Heart right ventricle (tissue), 16 donors: ENCODE data around the gene NUBPL. TPM values are rescaled to one million over a fixed set of nuclear protein-coding genes. Genes with fewer than 3 reads are reported as not detected.
"Not testable (repeated sequence)": the region's sequence is repeated elsewhere in the genome, so short reads cannot be mapped to it uniquely, and the experiment has no call there.

Source experiments
- ATAC-seq, 8 donors: fragments of 200-7000 bp; cut with Tn5 transposase; one replicate each; pipeline ENCODE4 v1.9.1; 2020; ENCODE audit warnings: mild to moderate bottlenecking in 8 of 8, moderate library complexity in 8 of 8, moderate number of reproducible peaks in 1 of 8
- DNase-seq, 2 donors: peaks; one replicate each; pipeline ENCODE4 v3.0.0-alpha.2; 2020
- H3K27ac ChIP-seq, 10 donors: fragments of 200-600 bp; sonication (generic) in 2 of 10; one replicate each; pipeline versions ENCODE4 v1.5.0 to v1.8.0; 2020 to 2022; ENCODE audit warnings: mild to moderate bottlenecking in 3 of 10
- H3K27me3 ChIP-seq, 7 donors: fragments of 200-600 bp; one replicate each; pipeline ENCODE4 v1.8.0; 2021 to 2022; ENCODE audit warnings: mild to moderate bottlenecking in 2 of 7
- H3K36me3 ChIP-seq, 9 donors: fragments of 200-600 bp; sonication (generic) in 1 of 9; one replicate each; pipeline versions ENCODE4 v1.5.0 to v1.8.0; 2020 to 2022; ENCODE audit warnings: mild to moderate bottlenecking in 2 of 9
- H3K4me1 ChIP-seq, 9 donors: fragments of 200-600 bp; sonication (generic) in 1 of 9; one replicate each; pipeline versions ENCODE4 v1.5.0 to v1.8.0; 2020 to 2022; ENCODE audit warnings: mild to moderate bottlenecking in 4 of 9
- H3K4me3 ChIP-seq, 10 donors: fragments of 200-600 bp; sonication (generic) in 2 of 10; one replicate each; pipeline versions ENCODE4 v1.5.0 to v1.8.0; 2020 to 2022; ENCODE audit warnings: mild to moderate bottlenecking in 7 of 10, moderate library complexity in 2 of 10
- H3K9me3 ChIP-seq, 11 donors: fragments of 200-600 bp in 10 of 11; sonication (generic) in 2 of 11; one replicate each; pipeline versions ENCODE4 v1.5.0 to v1.8.0; 2013 to 2022; ENCODE audit warnings: mild to moderate bottlenecking in 2 of 11, control low read depth in 1 of 11, moderate library complexity in 1 of 11
- WGBS, 2 donors: extraction: QIAGEN DNeasy Blood & Tissue Kit; methylation state at CpG; one replicate each; pipeline ENCODE4 v1.1.7; 2013; ENCODE audit warnings: inconsistent platforms in 1 of 2; 5-methylcytosine and 5-hydroxymethylcytosine counted together
- intact Hi-C, 10 donors: fragments of 100-400 bp; cut with DNase I; formaldehyde crosslinking; loops; one replicate each; pipeline versions ENCODE4 v1.11.1 to v1.14.2; 2022
- polyA plus RNA-seq, 2 donors: library from polyadenylated mRNA; stranded (reverse); fragments of 200-250 nt; gene quantifications; one replicate each; pipeline ENCODE4 v1.2.3, GENCODE V29; 2013
- total RNA-seq, 10 donors: library from RNA; stranded (reverse); fragmentation: NEBNext Ultra II Directional in 3 of 10; extraction: Animal tissue kit (Norgen Biotek cat#: 25700) in 3 of 10; gene quantifications; one replicate each; pipeline versions ENCODE4 v1.2.1 to v1.2.4, GENCODE V29; 2021 to 2023
- TF ChIP-seq, protein P1 (sequence below), 9 donors: fragments of 200-600 bp; sonication (generic) in 2 of 9; IDR thresholded peaks; one replicate each; pipeline versions ENCODE4 v1.5.0 to v1.8.0; 2021 to 2022; ENCODE audit warnings: antibody characterized with exemption in 9 of 9, mild to moderate bottlenecking in 5 of 9, moderate library complexity in 1 of 9
- donor health status: Arrhythmogenic right ventricular cardiomyopathy.
- donor health status: ischemic (EF 13 %, LVEDD 7.1; RV severe dilation, severe dysfunction).
- donor health status: healthy with polysubstance abuse.
- donor health status: DM: no; HTN: yes; CAD: no.
- donor health status: DM: no; HTN: no; CAD: no.
- donor health status: ischemic (EF 25% LVEDD 6.9; RV normal size, moderate dysfunction).
- donor health status: ischemic (EF 25% LVEDD 5.7; RV mildly dilated, moderate dysfunction).
- donor health status: healthy.
- donor health status: DM: yes; HTN: yes; CAD: no.
- donor health status: Ischemic cardiomyopathy.
- donor health status: ischemic (EF 35%, LVEDD 5.7; RV mildly dilated, moderate dysfunction).
- donor health status: nonischemic (EF 11% LVEDD 7.7; RV severe dilation, severe dysfunction).
- donor health status: DM: yes; HTN: yes; CAD: no.
- donor health status: PGD.
- donor health status: ischemic (EF 29% LVEDD 5.4; RV normal size, mild dysfunction).
- donor health status: nonischemic (EF 23%, LVEDD 6.1; RV moderate dilation, normal function).

NUBPL gene
- total and polyA plus RNA-seq, 12 donors, result 4.0 to 32.0 (median 24.1) TPM

DNA sequence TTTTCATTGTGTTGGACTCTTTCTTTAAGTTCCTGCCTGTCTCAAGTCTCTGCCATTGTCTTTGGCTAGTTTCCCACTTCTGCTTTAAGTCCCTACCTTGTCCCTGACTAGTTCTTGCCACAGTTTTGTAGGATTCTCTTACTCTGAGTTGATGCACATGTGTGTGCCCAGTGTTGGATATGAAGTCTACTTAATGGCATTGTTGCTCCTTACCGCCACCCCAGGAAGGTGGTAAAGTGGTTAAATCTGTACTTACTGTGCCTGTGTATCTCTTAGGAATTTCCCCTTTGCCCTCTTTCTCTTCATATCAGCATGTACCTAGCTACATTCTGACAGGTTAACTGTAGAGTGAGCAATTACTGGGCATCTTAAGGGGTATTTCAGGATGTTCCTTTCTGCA lies 227.1 kb downstream of the NUBPL start:
- TF ChIP-seq, protein P1, sequence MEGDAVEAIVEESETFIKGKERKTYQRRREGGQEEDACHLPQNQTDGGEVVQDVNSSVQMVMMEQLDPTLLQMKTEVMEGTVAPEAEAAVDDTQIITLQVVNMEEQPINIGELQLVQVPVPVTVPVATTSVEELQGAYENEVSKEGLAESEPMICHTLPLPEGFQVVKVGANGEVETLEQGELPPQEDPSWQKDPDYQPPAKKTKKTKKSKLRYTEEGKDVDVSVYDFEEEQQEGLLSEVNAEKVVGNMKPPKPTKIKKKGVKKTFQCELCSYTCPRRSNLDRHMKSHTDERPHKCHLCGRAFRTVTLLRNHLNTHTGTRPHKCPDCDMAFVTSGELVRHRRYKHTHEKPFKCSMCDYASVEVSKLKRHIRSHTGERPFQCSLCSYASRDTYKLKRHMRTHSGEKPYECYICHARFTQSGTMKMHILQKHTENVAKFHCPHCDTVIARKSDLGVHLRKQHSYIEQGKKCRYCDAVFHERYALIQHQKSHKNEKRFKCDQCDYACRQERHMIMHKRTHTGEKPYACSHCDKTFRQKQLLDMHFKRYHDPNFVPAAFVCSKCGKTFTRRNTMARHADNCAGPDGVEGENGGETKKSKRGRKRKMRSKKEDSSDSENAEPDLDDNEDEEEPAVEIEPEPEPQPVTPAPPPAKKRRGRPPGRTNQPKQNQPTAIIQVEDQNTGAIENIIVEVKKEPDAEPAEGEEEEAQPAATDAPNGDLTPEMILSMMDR (IDR thresholded peaks at IDR 0.05), result no peak
- WGBS, 2 donors, result 93 to 97% methylated on average over 1 of the region's 1 CpG
- intact Hi-C loops, result no loop called here
- ATAC-seq (no peak), DNase-seq (no peak)
- Histone ChIP-seq H3K4me3 (no peak overlapping the region), H3K27ac (no peak overlapping the region), H3K9me3 (no peaks in the 10 kb centered on the region), H3K36me3 (no peaks in the 10 kb centered on the region), H3K27me3 (no peaks in the 10 kb centered on the region), H3K4me1 (no peaks in the 10 kb centered on the region)

DNA sequence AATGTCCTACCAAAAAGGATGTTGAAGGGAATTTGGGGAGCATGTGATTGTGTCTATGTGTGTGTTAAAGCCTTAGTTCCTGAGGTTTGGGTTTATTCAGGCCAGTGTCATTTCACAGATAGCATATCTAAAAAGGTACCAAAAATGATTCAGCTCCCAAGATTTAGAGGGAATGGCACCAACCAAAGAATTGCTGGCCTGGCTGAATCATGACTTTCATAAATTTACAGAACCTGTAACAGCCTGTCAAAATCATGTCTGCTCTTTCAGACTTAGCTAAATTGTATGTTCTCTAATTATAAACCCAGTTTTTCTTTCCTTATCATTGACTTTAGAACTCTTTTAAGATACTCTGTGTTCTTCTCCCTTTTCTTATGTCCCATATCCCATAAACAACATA lies 231.5 kb downstream of the NUBPL start:
- TF ChIP-seq, protein P1 (IDR thresholded peaks at IDR 0.05), result no peak
- DNase-seq, result no peak
- intact Hi-C loops, result no loop called here
- no peaks in the 10 kb centered on the region for H3K4me1 ChIP-seq
- no peak for ATAC-seq
- H3K4me3 ChIP-seq, result no peak overlapping the region
- H3K27ac ChIP-seq, result no peak overlapping the region
- H3K36me3 ChIP-seq, result no peaks in the 10 kb centered on the region
- no peaks in the 10 kb centered on the region for H3K9me3 ChIP-seq
- H3K27me3 ChIP-seq, result no peaks in the 10 kb centered on the region

DNA sequence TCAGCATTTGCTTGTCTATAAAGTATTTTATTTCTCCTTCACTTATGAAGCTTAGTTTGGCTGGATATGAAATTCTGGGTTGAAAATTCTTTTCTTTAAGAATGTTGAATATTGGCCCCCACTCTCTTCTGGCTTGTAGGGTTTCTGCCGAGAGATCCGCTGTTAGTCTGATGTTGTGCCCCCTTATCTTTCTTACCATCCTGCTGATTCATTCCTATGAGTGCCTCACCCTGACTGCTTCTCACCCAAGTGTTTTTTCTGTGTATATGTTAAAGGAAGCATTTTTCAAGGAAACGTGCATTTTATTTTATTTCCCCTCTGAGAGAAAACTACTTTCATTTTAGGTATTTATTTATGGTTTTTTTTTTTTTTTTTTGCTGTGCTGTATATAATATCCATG lies 236.7 kb downstream of the NUBPL start:
- H3K4me1 ChIP-seq, intact Hi-C loops, H3K27ac ChIP-seq, H3K27me3 ChIP-seq, H3K36me3 ChIP-seq, H3K4me3 ChIP-seq, DNase-seq, ATAC-seq: not testable (repeated sequence)
- 95 to 96% methylated on average over 3 of the region's 3 CpGs for whole genome bisulfite sequencing, 2 donors
- H3K9me3 ChIP-seq, result peaks cover 0 to 12% (median 0%) of the 10 kb centered on the region in 11 donors

DNA sequence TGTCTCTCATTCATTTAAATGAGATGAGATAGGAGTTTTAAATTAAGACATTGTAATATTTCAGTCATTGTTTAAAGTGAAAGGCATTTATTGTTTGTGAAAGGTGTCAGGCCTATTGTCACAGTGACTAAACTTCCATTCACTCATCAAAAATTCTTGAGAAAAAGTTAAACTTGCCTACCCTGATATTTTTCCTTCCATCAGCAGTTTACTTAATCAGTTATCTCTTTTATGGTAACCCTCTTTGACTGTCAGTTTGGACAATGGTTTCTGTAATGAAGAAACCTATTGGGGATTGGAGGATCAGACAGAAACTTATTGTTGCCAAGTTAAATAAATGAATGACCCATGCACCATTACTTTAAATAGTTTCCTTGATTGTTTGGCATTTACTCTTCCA lies 241.6 kb downstream of the NUBPL start:
- intact Hi-C loops, result no loop called here
- TF ChIP-seq, protein P1 (IDR thresholded peaks at IDR 0.05), result no peak
- no peaks in the 10 kb centered on the region for H3K4me1 ChIP-seq
- no peaks in the 10 kb centered on the region for H3K36me3 ChIP-seq
- no peak overlapping the region for H3K27ac ChIP-seq
- H3K27me3 ChIP-seq, result no peaks in the 10 kb centered on the region
- H3K4me3 ChIP-seq, result no peak overlapping the region
- H3K9me3 ChIP-seq, result peaks cover 0 to 12% (median 0%) of the 10 kb centered on the region in 11 donors
- DNase-seq, result no peak
- ATAC-seq, result no peak

DNA sequence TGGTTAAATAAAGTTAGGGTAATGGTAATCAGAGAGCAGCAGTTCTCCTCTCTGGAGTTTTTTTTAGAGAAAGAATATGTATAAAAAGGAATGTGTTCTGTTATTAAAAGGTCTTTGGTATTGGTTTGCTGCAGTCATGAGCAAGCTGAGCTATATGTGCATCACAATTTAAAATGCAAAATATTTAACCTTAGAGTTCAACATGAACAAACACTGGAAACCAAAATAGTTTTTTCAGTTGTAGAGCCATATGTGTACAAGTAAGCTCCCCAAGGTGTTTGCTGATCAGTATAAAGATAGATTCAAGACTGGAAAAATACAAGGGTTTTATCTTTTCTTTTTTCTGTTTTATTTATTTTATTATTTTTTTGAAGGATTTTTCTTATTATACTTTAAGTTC lies 245.0 kb downstream of the NUBPL start:
- Histone ChIP-seq H3K4me1 (no peaks in the 10 kb centered on the region), H3K36me3 (no peaks in the 10 kb centered on the region), H3K9me3 (peaks cover 0 to 28% (median 4%) of the 10 kb centered on the region in 11 donors), H3K27ac (no peak overlapping the region), H3K27me3 (no peaks in the 10 kb centered on the region), H3K4me3 (no peak overlapping the region)
- TF ChIP-seq, protein P1 (IDR thresholded peaks at IDR 0.05), result no peak
- DNase-seq (no peak), ATAC-seq (no peak)
- intact Hi-C loops, result no loop called here

DNA sequence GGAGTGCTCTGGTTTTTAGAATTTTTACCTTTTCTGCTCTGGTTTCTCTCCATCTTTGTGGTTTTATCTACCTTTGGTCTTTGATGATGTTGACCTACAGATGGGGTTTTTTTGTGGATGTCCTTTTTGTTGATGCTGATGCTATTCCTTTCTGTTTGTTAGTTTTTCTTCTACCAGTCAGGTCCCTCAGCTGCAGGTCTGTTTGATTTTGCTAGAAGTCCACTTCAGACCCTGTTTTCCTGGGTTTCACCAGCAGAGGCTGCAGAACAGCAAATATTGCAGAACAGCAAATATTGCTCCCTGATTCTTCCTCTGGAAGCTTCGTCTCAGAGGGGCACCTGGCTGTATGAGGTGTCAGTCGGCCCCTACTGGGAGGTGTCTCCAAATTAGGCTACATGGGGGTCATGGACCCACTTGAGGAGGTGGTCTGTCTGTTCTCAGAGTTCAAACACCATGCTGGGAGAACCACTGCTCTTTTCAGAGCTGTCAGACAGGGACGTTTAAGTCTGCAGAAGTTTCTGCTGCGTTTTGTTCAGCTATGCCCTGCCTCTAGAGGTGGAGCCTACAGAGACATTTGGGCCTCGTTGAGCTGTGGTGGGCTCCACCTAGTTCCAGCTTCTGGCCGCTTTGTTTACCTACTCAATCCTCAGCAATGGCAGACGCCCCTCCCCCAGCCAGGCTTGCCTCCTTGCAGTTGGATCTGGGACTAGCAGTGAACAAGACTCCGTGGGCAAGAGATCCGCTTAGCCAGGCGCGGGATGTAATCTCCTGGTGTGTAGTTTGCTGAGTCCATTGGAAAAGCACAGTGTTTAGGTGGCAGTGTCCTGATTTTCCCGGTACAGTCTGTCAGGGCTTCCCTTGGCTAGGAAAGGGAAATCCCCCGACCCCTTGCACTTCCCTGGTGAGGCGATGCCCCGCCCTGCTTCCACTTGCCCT lies 250.8 kb downstream of the NUBPL start:
- WGBS, 2 donors, result 83 to 87% methylated on average over 15 of the region's 15 CpGs
- H3K4me3 ChIP-seq, H3K4me1 ChIP-seq, intact Hi-C loops, ATAC-seq, H3K27me3 ChIP-seq, DNase-seq, H3K27ac ChIP-seq, H3K36me3 ChIP-seq: not testable (repeated sequence)
- peaks cover 0 to 48% (median 4%) of the 10 kb centered on the region in 11 donors for H3K9me3 ChIP-seq

DNA sequence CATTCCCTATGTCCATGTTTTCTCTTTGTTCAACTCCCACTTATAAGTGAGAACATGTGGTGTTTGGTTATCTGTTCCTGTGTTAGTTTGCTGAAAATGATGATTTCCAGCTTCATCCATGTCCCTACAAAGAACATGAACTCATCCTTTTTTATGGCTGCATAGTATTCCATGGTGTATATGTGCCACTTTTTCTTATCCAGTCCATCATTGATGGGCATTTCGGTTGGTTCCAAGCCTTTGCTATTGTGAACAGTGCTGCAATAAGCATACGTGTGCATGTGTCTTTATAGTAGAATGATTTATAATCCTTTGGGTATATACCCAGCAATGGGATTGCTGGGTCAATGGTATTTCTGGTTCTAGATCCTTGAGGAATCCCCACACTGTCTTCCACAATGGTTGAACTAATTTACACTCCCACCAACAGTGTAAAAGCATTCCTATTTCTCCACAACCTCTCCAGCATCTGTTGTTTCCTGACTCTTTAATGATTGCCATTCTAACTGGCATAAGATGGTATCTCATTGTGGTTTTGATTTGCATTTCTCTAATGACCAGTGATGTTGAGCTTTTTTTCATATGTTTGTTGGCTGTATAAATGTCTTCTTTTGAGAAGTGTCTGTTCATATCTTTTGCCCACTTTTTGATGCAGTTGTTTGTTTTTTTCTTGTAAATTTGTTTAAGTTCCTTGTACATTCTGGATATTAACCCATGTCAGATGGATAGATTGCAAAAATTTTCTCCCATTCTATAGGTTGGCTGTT lies 252.7 kb downstream of the NUBPL start:
- H3K4me3 ChIP-seq, H3K27ac ChIP-seq, H3K4me1 ChIP-seq, ATAC-seq, DNase-seq, intact Hi-C loops, H3K27me3 ChIP-seq: not testable (repeated sequence)
- peaks cover 0 to 46% (median 4%) of the 10 kb centered on the region in 11 donors for H3K9me3 ChIP-seq
- WGBS, 2 donors, result 93 to 98% methylated on average over 2 of the region's 2 CpGs
- peaks cover 0 to 13% (median 0%) of the 10 kb centered on the region in 9 donors for H3K36me3 ChIP-seq
